Activated CD8-positive, alpha-beta memory T cell treated with anti-CD3 and anti-CD28 coated beads, Interleukin-2, amount 10 ng/mL, durations not matched to agents 7 days and 5 days (primary cell): Measurements from ENCODE around the gene UMAD1. TPM values are rescaled to one million over a fixed set of nuclear protein-coding genes. Genes with fewer than 3 reads are reported as not detected.
A peak's percentile ranks its signal among the peaks of the same experiment; 100 is the strongest.

ENCODE experiments used
- ATAC-seq: fragments of 150-1000 bp; cut with Tn5 transposase; one replicate; pipeline ENCODE4 v1.10.0; 2021; ENCODE audit warnings: moderate library complexity
- CTCF ChIA-PET: fragments of 350-600 bp; sonication (Branson Sonifier 250); formaldehyde crosslinking; loops from one replicate; lab custom pipeline; 2021; ENCODE audit warnings: antibody characterized with exemption; lab: Charles Lee
- DNase-seq: peaks from one replicate; pipeline ENCODE4 v3.0.0-alpha.2; 2020
- H3K27ac Mint-ChIP-seq: one replicate; pipeline ENCODE4 v1.8.0; 2021; ENCODE audit warnings: mild to moderate bottlenecking, mixed read lengths
- H3K27me3 Mint-ChIP-seq: one replicate; pipeline ENCODE4 v1.8.0; 2021; ENCODE audit warnings: mixed read lengths
- H3K36me3 Mint-ChIP-seq: one replicate; pipeline ENCODE4 v1.8.0; 2021; ENCODE audit warnings: mild to moderate bottlenecking, mixed read lengths
- H3K4me1 Mint-ChIP-seq: one replicate; pipeline ENCODE4 v1.8.0; 2021; ENCODE audit warnings: mixed read lengths
- H3K4me3 Mint-ChIP-seq: one replicate; pipeline ENCODE4 v1.8.0; 2021; ENCODE audit warnings: mild to moderate bottlenecking, moderate library complexity, mixed read lengths
- H3K9me3 Mint-ChIP-seq: one replicate; pipeline ENCODE4 v1.8.0; 2022; ENCODE audit warnings: low read depth, mixed read lengths
- total RNA-seq, 2 experiments: library from RNA; stranded (reverse); gene quantifications; one replicate each; pipeline ENCODE4 v1.2.3, GENCODE V29; 2021

Gene UMAD1
- total RNA-seq, result 10 to 100 TPM; 12.3 to 14.2 TPM

DNA sequence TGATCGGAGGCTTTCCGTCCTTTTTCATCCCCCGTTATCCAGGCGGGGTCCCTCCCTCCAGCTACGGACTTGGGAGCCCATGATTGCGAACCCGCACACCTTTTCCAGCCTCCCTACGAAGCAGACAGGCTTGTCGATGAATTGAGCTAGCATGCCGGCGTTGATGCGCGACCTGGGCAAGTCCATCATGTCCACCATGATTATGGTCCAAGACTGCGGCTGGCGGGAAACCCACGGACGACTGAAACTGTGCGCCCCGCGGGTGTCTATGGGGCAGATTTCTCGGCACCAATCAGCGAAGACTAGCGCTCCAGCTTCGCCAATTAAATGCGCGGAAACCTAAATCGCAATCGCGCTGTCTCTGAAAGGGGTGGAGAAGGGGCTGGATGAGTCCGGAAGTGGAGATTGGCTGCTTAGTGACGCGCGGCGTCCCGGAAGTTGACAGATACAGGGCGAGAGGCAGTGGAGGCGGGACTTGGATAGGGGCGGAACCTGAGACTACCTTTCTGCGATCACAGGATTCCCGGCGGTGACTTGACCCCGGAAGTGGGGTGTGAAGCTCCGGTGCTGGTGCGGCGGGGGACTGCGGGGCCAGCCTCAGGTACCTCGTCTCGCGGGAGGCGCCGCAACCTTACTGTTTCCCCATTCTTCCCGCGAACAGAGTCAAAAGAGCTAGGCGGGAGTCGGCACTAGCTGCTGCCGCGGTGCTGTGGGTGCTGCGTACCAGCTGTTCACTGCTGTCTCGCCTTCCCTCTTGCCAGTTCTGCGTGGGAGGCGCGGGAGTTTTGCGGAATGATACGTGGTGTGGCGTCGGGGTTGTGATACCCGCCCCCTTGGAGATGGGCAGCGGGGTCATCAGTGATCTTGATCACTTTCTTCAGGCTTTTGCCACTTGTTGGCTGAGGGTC lies at the start of gene UMAD1:
UMAD1 (plus strand) TSS at position 532 of the 908 bp plus-strand sequence. CDS start 32,620 bp downstream, outside the sequence.
- Mint-ChIP-seq H3K4me3 (peak within 1 kb of the TSS; percentile 86), H3K27ac (peak within 1 kb of the TSS; percentile 91), H3K9me3 (no peaks in the 10 kb centered on the region), H3K27me3 (no peaks in the 10 kb centered on the region), H3K36me3 (peaks cover 34% of the 10 kb centered on the region), H3K4me1 (peaks cover 34% of the 10 kb centered on the region)
- ATAC-seq, result peak; percentile 97
- peak; percentile 100 for DNase-seq
- CTCF ChIA-PET, result interaction anchor here (0.9 to 2.0 kb wide), 11 partner anchors 9 to 676 kb away, joined by 3 to 7 read pairs (median 3); partner anchors contain the start of gene C1GALT1

DNA sequence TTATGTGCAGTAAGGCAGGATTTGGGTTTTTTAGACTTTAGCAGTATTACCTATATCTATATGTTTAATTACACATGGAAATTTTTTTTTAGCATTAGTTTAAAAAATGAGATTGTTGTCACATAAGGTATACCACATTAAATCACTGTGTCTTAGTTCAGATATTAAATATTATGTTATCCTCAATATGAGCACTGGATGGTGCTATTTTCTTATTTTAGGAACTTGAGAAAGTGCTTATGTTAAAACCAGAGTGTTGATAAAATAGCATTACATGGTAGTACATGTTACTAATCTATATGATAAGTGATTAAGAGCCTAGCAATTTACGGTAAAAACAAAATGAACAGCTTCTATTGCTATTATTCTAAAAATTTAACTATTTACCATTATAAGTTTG lies 45.1 kb upstream of the UMAD1 start:
- no peak for DNase-seq
- Mint-ChIP-seq H3K27me3 (no peaks in the 10 kb centered on the region), H3K9me3 (no peaks in the 10 kb centered on the region), H3K27ac (no peak overlapping the region), H3K4me1 (peaks cover 12% of the 10 kb centered on the region), H3K4me3 (no peak overlapping the region), H3K36me3 (peaks cover 37% of the 10 kb centered on the region)
- CTCF ChIA-PET, result interaction anchor here (0.9 to 1.3 kb wide), 7 partner anchors 10 to 699 kb away, joined by 3 to 5 read pairs (median 3); partner anchors contain the start of gene UMAD1
- ATAC-seq, result no peak

DNA sequence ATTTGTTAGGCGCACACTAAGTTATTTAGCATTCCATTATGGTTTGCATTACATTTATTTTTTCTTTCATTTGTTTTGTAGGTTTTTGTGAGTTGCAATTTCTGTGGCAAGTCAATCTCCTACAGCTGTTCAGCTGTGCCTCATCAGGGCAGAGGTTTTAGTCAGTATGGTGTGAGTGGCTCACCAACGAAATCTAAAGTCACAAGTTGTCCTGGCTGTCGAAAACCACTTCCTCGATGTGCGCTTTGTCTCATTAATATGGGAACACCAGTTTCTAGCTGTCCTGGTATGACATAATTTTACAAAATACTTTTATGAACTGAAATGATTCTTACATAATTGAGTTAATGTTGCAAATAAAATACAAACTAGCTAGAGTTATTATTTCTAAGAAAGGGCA lies 44.4 kb upstream of the UMAD1 start:
- H3K36me3 Mint-ChIP-seq, result peaks cover 38% of the 10 kb centered on the region
- peaks cover 9% of the 10 kb centered on the region for H3K4me1 Mint-ChIP-seq
- DNase-seq (peak; percentile 55), ATAC-seq (peak; percentile 64)
- no peak overlapping the region for H3K4me3 Mint-ChIP-seq
- CTCF ChIA-PET, result interaction anchor here (0.7 to 1.3 kb wide), 6 partner anchors 11 to 621 kb away, joined by 3 to 5 read pairs (median 3); partner anchors contain the start of gene UMAD1
- H3K27me3 Mint-ChIP-seq, result no peaks in the 10 kb centered on the region
- peak overlapping the region; percentile 16 for H3K27ac Mint-ChIP-seq
- H3K9me3 Mint-ChIP-seq, result peaks cover 3% of the 10 kb centered on the region

DNA sequence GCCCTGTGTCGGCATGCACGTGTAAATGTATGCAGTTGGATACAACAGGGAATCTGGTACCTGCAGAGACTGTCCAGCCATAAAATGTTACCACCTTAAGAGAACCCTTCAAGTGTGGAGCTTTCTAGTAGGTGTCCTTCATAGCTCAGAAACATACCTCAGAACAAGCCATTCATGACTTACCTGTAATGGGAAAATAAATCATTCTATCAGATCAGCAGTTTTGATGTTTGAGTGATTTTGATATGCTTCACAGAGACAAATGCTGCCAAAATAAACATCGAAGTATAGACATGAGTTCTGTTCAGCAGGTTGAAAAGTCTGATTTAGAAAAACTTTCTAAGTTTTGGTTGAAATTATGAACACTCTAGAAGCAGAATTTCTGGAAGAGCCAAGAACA lies 33.5 kb upstream of the UMAD1 start:
- Mint-ChIP-seq H3K27me3 (no peaks in the 10 kb centered on the region), H3K27ac (no peak overlapping the region), H3K9me3 (no peaks in the 10 kb centered on the region), H3K4me1 (no peaks in the 10 kb centered on the region), H3K36me3 (peaks cover 12% of the 10 kb centered on the region), H3K4me3 (no peak overlapping the region)
- no peak for DNase-seq
- no peak for ATAC-seq
- CTCF ChIA-PET, result no interaction called here

DNA sequence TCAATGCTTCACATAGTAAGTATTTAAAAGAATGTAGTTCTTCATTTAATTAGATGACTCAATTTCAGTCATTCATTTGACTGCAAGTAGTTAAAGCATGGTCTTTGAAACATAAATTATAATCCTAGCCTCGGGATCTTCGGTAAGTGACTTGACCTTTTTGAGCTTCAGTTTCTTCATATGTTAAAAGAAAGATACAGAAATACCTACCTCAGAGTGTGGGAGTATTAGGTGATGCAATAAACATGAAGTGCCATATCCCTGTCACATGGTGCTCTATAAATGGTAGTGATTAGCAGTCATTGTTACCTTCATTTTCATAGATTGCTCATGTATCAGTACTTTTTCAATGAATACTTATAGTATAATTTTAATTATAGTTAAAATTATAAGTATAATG lies 31.2 kb upstream of the UMAD1 start:
- H3K4me3 Mint-ChIP-seq, result no peak overlapping the region
- no peaks in the 10 kb centered on the region for H3K27me3 Mint-ChIP-seq
- ATAC-seq, result no peak
- H3K4me1 Mint-ChIP-seq, result no peaks in the 10 kb centered on the region
- peaks cover 12% of the 10 kb centered on the region for H3K36me3 Mint-ChIP-seq
- no peaks in the 10 kb centered on the region for H3K9me3 Mint-ChIP-seq
- no peak for DNase-seq
- CTCF ChIA-PET, result no interaction called here
- no peak overlapping the region for H3K27ac Mint-ChIP-seq

DNA sequence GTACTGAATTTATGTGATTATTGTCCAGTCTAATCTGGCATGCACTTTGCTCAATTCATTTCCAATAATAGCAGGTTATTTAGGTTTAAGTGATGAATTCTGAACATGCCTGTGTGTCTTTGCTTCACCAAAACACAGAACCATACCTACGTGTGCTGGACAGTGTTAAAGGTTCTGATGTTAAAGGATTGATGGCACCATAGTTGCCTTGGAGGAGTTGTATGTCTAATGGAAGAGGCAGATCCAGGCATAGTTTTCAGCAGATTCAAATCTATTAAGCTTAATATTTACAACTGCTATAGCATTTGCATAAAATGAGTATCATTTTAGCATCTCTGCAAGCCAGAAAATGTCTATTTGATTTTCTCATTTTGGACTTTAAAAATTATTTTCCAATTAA lies 28.0 kb upstream of the UMAD1 start:
- no peak for ATAC-seq
- CTCF ChIA-PET, result interaction anchor here (1.0 kb wide), 1 partner anchor 16 kb away, joined by 4 read pairs; no protein-coding TSS in a partner anchor
- Mint-ChIP-seq H3K27ac (no peak overlapping the region), H3K27me3 (no peaks in the 10 kb centered on the region), H3K36me3 (peaks cover 6% of the 10 kb centered on the region), H3K4me3 (no peak overlapping the region), H3K9me3 (no peaks in the 10 kb centered on the region), H3K4me1 (peaks cover under 1% of the 10 kb centered on the region)
- DNase-seq, result no peak

DNA sequence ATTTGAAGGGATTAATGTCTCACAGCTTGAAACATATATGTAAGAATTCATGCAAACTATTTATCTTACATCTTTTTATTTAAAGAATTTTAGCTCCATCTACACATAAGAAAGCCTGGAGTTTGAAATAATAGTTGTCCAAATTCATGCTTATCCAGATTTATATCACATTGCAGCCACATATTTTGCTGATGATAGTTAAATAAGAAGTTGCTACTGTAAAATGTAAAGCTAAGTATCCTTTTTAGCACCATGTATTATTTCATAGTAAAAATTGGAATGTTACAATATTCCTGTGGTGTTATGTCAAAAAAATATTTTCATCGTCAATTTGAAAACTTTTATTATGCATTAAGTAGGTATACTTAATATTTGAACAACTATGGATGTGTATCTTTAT lies 27.3 kb upstream of the UMAD1 start:
- ATAC-seq (no peak), DNase-seq (no peak)
- H3K27ac Mint-ChIP-seq, result no peak overlapping the region
- no peak overlapping the region for H3K4me3 Mint-ChIP-seq
- peaks cover 2% of the 10 kb centered on the region for H3K36me3 Mint-ChIP-seq
- CTCF ChIA-PET, result interaction anchor here (1.0 kb wide), 1 partner anchor 16 kb away, joined by 4 read pairs; no protein-coding TSS in a partner anchor
- peaks cover 2% of the 10 kb centered on the region for H3K4me1 Mint-ChIP-seq
- no peaks in the 10 kb centered on the region for H3K9me3 Mint-ChIP-seq
- H3K27me3 Mint-ChIP-seq, result no peaks in the 10 kb centered on the region

DNA sequence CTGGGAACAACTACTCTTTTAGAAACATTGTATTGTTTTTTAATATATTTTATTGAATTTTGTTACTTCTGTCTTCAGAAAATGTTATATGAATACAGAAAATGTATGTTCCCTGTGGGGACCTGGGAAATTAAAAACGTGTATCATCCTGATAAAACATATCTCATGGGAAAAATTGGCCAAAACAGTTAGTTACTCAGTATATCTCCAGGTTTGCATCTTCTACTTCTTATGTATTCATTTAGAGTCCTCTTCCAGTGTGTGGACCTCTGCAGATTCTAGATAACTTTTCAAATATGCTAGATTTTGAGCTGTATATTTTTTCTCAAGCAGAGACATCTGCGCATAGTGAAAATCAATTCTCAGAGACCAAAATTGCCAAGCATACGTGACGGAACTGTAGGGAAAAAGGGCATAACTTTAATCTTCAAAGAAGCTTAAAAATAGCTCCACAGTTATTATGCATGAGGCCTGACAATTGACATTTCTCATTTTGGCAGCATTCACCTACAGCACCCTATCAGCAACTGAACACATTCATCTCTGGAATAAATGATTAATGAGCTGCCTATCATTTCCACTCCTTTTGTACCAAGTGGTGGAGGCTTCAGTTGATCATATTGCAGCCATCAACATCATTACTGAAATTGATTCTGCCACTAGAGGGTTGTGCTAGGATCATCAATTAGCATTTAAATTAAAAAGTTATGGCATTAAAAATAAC lies 26.4 kb upstream of the UMAD1 start:
- Mint-ChIP-seq H3K27me3 (no peaks in the 10 kb centered on the region), H3K4me3 (no peak overlapping the region), H3K4me1 (peaks cover 2% of the 10 kb centered on the region), H3K9me3 (no peaks in the 10 kb centered on the region), H3K36me3 (peaks cover 2% of the 10 kb centered on the region), H3K27ac (no peak overlapping the region)
- CTCF ChIA-PET, result no interaction called here
- ATAC-seq (no peak), DNase-seq (no peak)

DNA sequence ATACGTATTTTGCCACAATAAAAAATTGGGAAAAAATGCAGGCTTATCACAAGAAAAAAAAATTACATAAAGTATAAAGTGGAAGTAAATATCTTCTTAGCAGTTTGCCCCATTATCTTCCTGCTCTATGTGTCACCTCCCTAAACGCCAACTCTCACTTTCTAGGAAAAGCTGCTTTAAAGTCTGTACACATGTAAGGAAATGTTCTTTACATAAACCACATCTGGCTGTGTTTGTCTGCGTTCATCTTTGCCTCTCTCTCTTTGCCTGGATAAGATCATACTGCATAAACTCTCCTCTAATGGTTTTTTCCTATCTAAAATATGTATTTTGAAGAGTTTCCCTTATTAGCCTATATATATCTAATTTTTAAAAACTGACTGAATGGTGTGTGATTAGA lies 23.0 kb upstream of the UMAD1 start:
- H3K27me3 Mint-ChIP-seq, result no peaks in the 10 kb centered on the region
- DNase-seq, result no peak
- CTCF ChIA-PET, result no interaction called here

DNA sequence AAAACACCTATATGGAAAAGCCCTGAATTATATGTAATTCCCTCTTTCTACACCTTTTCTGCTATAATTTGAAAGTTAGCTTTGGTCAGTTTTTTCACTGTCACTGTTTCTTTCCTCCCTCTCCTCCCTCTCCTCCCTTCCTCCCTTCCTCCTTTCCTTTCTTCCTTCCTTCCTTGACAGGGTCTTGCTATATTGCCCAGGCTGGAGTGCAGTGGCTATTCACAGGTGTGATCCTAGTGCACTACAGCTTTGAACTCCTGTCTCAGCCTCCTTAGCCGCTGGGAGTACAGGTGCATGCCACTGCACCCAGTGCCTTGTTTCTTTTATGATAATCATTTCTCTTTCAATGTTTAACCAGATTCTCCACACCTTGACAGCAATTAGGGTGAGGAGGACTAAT lies 22.1 kb upstream of the UMAD1 start:
- Mint-ChIP-seq H3K27ac (no peak overlapping the region), H3K27me3 (no peaks in the 10 kb centered on the region), H3K4me1 (peaks cover 2% of the 10 kb centered on the region), H3K9me3 (no peaks in the 10 kb centered on the region), H3K4me3 (no peak overlapping the region), H3K36me3 (no peaks in the 10 kb centered on the region)
- no peak for ATAC-seq
- CTCF ChIA-PET, result no interaction called here
- no peak for DNase-seq

More for the DNA sequence above, 23.0 kb upstream of the UMAD1 start:
- Mint-ChIP-seq H3K4me1 (peaks cover 2% of the 10 kb centered on the region), H3K9me3 (no peaks in the 10 kb centered on the region), H3K36me3 (no peaks in the 10 kb centered on the region), H3K4me3 (no peak overlapping the region), H3K27ac (no peak overlapping the region)
- ATAC-seq, result no peak

DNA sequence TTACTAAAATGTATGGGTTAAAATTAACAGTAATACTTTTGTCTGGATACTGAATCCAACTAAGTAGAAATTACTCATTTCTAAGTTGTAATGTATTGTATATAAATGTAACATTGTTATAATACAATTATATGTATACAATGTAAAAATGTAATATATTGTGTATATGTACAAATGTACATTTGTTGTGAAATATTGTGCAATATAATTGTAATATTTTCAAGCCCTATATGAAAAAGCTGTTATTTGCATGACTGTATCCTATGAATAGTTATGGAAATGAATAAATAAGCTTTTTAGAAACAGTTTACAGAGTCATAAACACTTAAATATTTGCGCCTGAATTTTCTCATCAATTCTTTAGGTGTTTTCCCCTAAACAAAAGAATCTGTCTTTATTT lies 20.3 kb upstream of the UMAD1 start:
- Mint-ChIP-seq H3K4me3 (no peak overlapping the region), H3K4me1 (peaks cover 2% of the 10 kb centered on the region), H3K27ac (no peak overlapping the region), H3K27me3 (no peaks in the 10 kb centered on the region), H3K9me3 (no peaks in the 10 kb centered on the region), H3K36me3 (no peaks in the 10 kb centered on the region)
- ATAC-seq (no peak), DNase-seq (no peak)
- CTCF ChIA-PET, result no interaction called here

DNA sequence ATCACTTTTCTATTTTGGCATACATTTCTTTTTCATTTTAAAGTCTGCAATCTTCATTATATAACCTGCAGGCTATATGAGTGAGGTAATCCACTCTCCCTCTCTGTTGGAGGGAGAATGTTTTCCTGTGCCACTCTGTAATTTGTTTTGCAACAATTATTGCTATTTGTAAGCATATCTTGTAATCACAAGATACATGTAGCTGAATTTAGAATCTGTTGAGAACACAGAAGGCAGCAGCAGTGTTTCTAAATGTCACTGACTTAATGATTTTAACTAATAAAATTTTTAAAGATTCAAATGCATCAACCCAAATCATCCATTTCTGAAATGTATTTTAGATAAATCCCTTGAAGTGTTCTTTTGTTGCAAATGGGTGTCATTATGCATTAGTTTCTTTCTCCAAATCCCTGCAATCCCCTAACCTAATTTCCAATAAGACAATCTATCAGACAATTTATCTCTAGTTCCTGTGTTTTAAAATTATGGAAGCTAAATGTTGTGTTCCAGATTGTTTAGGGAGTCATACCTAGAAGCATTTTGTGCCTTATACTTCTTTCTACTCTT lies 19.8 kb upstream of the UMAD1 start:
- H3K27ac Mint-ChIP-seq, result no peak overlapping the region
- CTCF ChIA-PET, result no interaction called here
- H3K27me3 Mint-ChIP-seq, result no peaks in the 10 kb centered on the region
- no peak for ATAC-seq
- no peak overlapping the region for H3K4me3 Mint-ChIP-seq
- peaks cover 1% of the 10 kb centered on the region for H3K9me3 Mint-ChIP-seq
- no peak for DNase-seq
- H3K4me1 Mint-ChIP-seq, result peaks cover 2% of the 10 kb centered on the region
- no peaks in the 10 kb centered on the region for H3K36me3 Mint-ChIP-seq

DNA sequence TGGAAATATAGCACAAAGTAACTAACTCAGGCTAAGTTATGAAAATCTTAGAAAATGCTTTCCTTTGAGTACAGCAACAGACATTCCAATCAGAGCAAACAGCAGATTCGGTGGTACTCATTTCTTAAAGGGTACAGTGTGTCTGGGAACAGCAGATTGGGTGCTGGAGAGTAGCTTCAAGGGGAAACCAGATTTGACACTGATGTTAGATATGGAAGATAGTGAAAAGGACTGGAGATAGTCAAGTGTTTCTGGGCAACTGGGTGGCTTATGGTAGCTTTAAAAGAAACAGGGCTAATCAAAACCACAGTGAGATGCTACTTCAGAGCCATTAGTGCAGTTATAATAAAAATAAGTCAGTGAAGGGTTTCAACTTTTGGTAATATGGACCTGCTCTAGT lies 12.1 kb upstream of the UMAD1 start:
- CTCF ChIA-PET, result interaction anchor here (1.3 kb wide), 1 partner anchor 15 kb away, joined by 4 read pairs; no protein-coding TSS in a partner anchor
- Mint-ChIP-seq H3K27me3 (no peaks in the 10 kb centered on the region), H3K36me3 (peaks cover 6% of the 10 kb centered on the region), H3K4me3 (no peak overlapping the region), H3K4me1 (no peaks in the 10 kb centered on the region), H3K9me3 (peaks cover 11% of the 10 kb centered on the region), H3K27ac (no peak overlapping the region)
- ATAC-seq (no peak), DNase-seq (no peak)
